B cell (primary cell): ENCODE measurements around the gene CRIM1. TPM values are rescaled to one million over a fixed set of nuclear protein-coding genes. Genes with fewer than 3 reads are reported as not detected.

Experiments
- ATAC-seq: fragments of 200-7000 bp; cut with Tn5 transposase; one replicate; pipeline ENCODE4 v1.10.0; 2021; ENCODE audit warnings: low read depth, mild to moderate bottlenecking, moderate number of reproducible peaks, moderate library complexity
- CTCF ChIA-PET: fragments of 350-600 bp; sonication (Branson Sonifier 250); formaldehyde crosslinking; loops from one replicate; lab custom pipeline; 2021; ENCODE audit warnings: antibody characterized with exemption, inconsistent platforms; lab: Charles Lee
- POLR2A ChIA-PET: fragments of 350-600 bp; sonication (Branson Sonifier 250); formaldehyde crosslinking; loops from one replicate; lab custom pipeline; 2021; ENCODE audit warnings: antibody characterized with exemption; lab: Charles Lee
- DNase-seq: peaks from one replicate; pipeline ENCODE4 v3.0.0; 2013
- H2AFZ ChIP-seq: 2 replicates; pipeline ENCODE4 v1.6.1; 2012; ENCODE audit warnings: mild to moderate bottlenecking, low read depth, low read length; ENCODE audit not compliant: insufficient read depth, poor library complexity, severe bottlenecking
- H3K27ac ChIP-seq, 2 donors: 1 replicate in 1 of 2; 2 replicates in 1 of 2; pipeline ENCODE4 v1.5.1; 2012 to 2013; ENCODE audit warnings: low read length in 2 of 2, mild to moderate bottlenecking in 2 of 2, moderate library complexity in 1 of 2
- H3K27me3 ChIP-seq, 4 experiments: fragments of 200-600 bp in 1 of 4; sonication (generic) in 1 of 4; replicated peaks in 1 of 4; 1 replicate in 2 of 4; 2 replicates in 2 of 4; pipeline versions ENCODE4 v1.6.1 to v1.7.0; 2013 to 2016; ENCODE audit warnings: low read length in 3 of 4, mild to moderate bottlenecking in 2 of 4, mixed read lengths in 1 of 4, moderate library complexity in 1 of 4; ENCODE audit not compliant: insufficient read depth in 4 of 4, control insufficient read depth in 3 of 4; ENCODE audit errors: control extremely low read depth in 1 of 4
- H3K36me3 ChIP-seq, 2 experiments: replicated peaks in 1 of 2; 1 replicate in 1 of 2; 2 replicates in 1 of 2; pipeline versions ENCODE4 v1.6.1 to v1.7.1; 2013; ENCODE audit warnings: low read length in 1 of 2; ENCODE audit not compliant: insufficient read depth in 2 of 2, control insufficient read depth in 1 of 2; ENCODE audit errors: control extremely low read depth in 1 of 2, extremely low read depth in 1 of 2
- H3K4me1 ChIP-seq, 2 donors: fragments of 200-600 bp in 1 of 2; sonication (generic) in 1 of 2; 1 replicate in 1 of 2; 2 replicates in 1 of 2; pipeline versions ENCODE4 v1.5.1 to v1.6.1; 2013 to 2017; ENCODE audit warnings: low read length in 2 of 2; ENCODE audit not compliant: control insufficient read depth in 2 of 2, insufficient read depth in 2 of 2
- H3K4me2 ChIP-seq: replicated peaks from 2 replicates; pipeline ENCODE3; 2012; ENCODE audit warnings: mild to moderate bottlenecking, low read depth, low read length; ENCODE audit not compliant: poor library complexity, severe bottlenecking
- H3K4me3 ChIP-seq, 5 experiments: fragments of 200-600 bp in 1 of 5; sonication (generic) in 1 of 5; 1 replicate in 3 of 5; 2 replicates in 2 of 5; pipeline versions ENCODE4 v1.5.1 to v1.7.0; 2011 to 2016; ENCODE audit warnings: low read length in 4 of 5, mild to moderate bottlenecking in 4 of 5, low read depth in 2 of 5, control low read depth in 1 of 5, moderate library complexity in 1 of 5; ENCODE audit not compliant: insufficient read depth in 1 of 5; ENCODE audit errors: control extremely low read depth in 1 of 5, extremely low read depth in 1 of 5
- H3K79me2 ChIP-seq: fragments of 200-600 bp; sonication (generic); one replicate; pipeline ENCODE4 v1.6.0; 2016; ENCODE audit warnings: low read length; ENCODE audit not compliant: control insufficient read depth, insufficient read depth
- H3K9ac ChIP-seq: fragments of 200-600 bp; sonication (generic); 2 replicates; pipeline ENCODE4 v1.6.1; 2017; ENCODE audit warnings: mild to moderate bottlenecking, low read length, moderate library complexity
- H3K9me3 ChIP-seq, 3 donors: one replicate each; pipeline versions ENCODE4 v1.6.1 to v1.7.1; 2013; ENCODE audit warnings: low read length in 2 of 3; ENCODE audit not compliant: control insufficient read depth in 2 of 3, insufficient read depth in 1 of 3; ENCODE audit errors: control extremely low read depth in 1 of 3
- H4K20me1 ChIP-seq: 2 replicates; pipeline ENCODE4 v1.6.0; 2012; ENCODE audit warnings: mild to moderate bottlenecking, low read length; ENCODE audit not compliant: insufficient read depth, control insufficient read depth, poor library complexity, severe bottlenecking
- H3K27ac Mint-ChIP-seq: one replicate; pipeline ENCODE4 v1.8.0; 2021; ENCODE audit warnings: mixed read lengths
- H3K27me3 Mint-ChIP-seq: one replicate; pipeline ENCODE4 v1.8.0; 2021; ENCODE audit warnings: mixed read lengths
- H3K4me1 Mint-ChIP-seq: one replicate; pipeline ENCODE4 v1.8.0; 2021; ENCODE audit warnings: mixed read lengths
- H3K4me3 Mint-ChIP-seq: one replicate; pipeline ENCODE4 v1.8.0; 2021; ENCODE audit warnings: mixed read lengths
- H3K9me3 Mint-ChIP-seq: one replicate; pipeline ENCODE4 v1.8.0; 2022; ENCODE audit warnings: mixed read lengths; ENCODE audit not compliant: insufficient read depth
- EZH2 ChIP-seq: IDR thresholded peaks from 2 replicates; pipeline ENCODE4 v1.6.1; 2012; ENCODE audit warnings: borderline replicate concordance, low read depth, mild to moderate bottlenecking, moderate library complexity, low read length; ENCODE audit not compliant: insufficient read depth, poor library complexity, severe bottlenecking
- WGBS: methylation state at CpG from one replicate; pipeline ENCODE4 v1.1.5; 2013; ENCODE audit warnings: missing lambda C conversion rate; ENCODE audit not compliant: insufficient coverage; 5-methylcytosine and 5-hydroxymethylcytosine counted together
- intact Hi-C: fragments of 100-400 bp; cut with micrococcal nuclease; formaldehyde crosslinking; loops from one replicate; pipeline ENCODE4 v1.10.0; 2022
- polyA plus RNA-seq: library from polyadenylated mRNA; depleted of rRNA; stranded (reverse); fragments of >200 nt; gene quantifications from 2 replicates; pipeline ENCODE4 v1.2.3, GENCODE V29; 2012
- total RNA-seq, 2 donors: library from RNA; stranded (reverse); fragments of 120-200 nt in 1 of 2; gene quantifications; 1 replicate in 1 of 2; 2 replicates in 1 of 2; pipeline versions ENCODE4 v1.2.3 to v1.2.4, GENCODE V29; 2013 to 2022
- TF ChIP-seq, protein P1 (sequence below): fragments of 200-600 bp; IDR thresholded peaks from one replicate; pipeline ENCODE4 v1.8.0; 2022; ENCODE audit warnings: antibody characterized with exemption, mild to moderate bottlenecking

Gene CRIM1
- total and polyA plus RNA-seq, 2 donors (not counting 1 experiment from before 2014, with no cell fraction given): 1.3 to 5.0 TPM

DNA sequence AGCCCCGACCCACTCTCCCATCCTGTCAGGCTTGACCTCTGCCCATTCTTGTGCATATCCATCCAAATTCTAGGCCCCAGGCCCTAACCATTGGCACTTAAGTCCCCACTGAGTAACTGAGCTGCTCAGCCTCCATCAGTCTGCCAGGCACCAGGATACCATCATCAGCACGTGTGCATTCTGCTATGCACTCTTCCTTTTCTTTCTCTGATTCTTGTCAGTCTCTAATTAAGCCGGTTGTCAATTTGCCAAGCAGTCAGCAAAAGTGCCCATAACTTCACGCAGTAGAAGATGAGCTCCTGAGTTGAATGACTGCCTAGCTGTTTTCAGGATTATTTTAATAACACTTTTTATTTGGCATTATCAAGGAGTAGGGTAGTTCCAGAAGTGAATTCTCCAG is 135.2 kb downstream of the CRIM1 start:
- H3K4me1 ChIP-seq: no peaks in the 10 kb centered on the region
- WGBS: 86% methylated on average over 2 of the region's 4 CpGs
- no peaks in the 10 kb centered on the region for H4K20me1 ChIP-seq
- H3K9me3 ChIP-seq: no peaks in the 10 kb centered on the region
- H2AFZ ChIP-seq: no peak overlapping the region
- H3K36me3 ChIP-seq: no peaks in the 10 kb centered on the region
- ChIA-PET POLR2A (no interaction called here), CTCF (no interaction called here)
- TF ChIP-seq, protein P1, sequence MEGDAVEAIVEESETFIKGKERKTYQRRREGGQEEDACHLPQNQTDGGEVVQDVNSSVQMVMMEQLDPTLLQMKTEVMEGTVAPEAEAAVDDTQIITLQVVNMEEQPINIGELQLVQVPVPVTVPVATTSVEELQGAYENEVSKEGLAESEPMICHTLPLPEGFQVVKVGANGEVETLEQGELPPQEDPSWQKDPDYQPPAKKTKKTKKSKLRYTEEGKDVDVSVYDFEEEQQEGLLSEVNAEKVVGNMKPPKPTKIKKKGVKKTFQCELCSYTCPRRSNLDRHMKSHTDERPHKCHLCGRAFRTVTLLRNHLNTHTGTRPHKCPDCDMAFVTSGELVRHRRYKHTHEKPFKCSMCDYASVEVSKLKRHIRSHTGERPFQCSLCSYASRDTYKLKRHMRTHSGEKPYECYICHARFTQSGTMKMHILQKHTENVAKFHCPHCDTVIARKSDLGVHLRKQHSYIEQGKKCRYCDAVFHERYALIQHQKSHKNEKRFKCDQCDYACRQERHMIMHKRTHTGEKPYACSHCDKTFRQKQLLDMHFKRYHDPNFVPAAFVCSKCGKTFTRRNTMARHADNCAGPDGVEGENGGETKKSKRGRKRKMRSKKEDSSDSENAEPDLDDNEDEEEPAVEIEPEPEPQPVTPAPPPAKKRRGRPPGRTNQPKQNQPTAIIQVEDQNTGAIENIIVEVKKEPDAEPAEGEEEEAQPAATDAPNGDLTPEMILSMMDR: no peak
- TF ChIP-seq EZH2: no peak
- Mint-ChIP-seq H3K4me3 (no peak overlapping the region), H3K27me3 (peaks cover 5% of the 10 kb centered on the region), H3K4me1 (no peaks in the 10 kb centered on the region), H3K9me3 (no peaks in the 10 kb centered on the region), H3K27ac (no peak overlapping the region)
- no peak overlapping the region for H3K4me2 ChIP-seq
- no peak overlapping the region for H3K27ac ChIP-seq
- DNase-seq: no peak
- H3K79me2 ChIP-seq: no peaks in the 10 kb centered on the region
- no peak overlapping the region for H3K4me3 ChIP-seq
- intact Hi-C loops: no loop called here
- ATAC-seq: no peak
- no peaks in the 10 kb centered on the region for H3K27me3 ChIP-seq
- H3K9ac ChIP-seq: no peak overlapping the region

DNA sequence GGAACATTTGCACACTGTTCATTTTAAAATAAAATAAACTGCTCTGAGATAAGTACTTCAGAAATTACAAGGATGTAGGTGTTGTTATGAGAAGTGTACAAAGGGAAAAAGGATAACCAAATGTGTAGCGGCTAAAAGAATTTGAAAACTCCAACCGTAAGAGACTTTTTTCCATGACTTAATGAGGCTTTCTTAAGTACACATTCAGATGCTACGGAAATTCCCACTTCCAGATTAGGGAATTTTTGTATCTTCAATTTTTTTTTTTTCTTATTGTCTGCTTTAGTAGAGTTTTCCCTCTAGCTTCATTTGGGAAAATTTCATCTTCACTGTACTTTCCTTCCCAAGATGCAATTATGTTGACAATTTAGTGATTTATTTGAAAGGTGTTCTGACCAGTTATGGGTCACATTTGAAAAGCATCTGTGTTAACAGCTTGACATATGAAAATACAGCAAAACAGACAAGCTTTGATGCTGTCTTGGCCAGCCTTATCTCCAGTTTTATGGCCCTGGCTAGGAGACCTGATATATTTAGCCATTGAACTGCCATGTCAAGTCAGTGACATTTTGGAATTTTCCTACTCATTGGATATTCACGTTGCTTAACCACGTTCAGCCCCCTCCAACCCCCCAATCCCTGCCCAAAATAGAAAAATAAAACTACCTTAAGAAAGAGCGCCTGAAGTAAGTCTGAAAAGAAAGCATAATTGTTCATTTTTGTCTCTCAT is 136.8 kb downstream of the CRIM1 start:
- WGBS: no CpG with 5 or more reads among the region's 6 CpGs
- Histone ChIP-seq H2AFZ (no peak overlapping the region), H3K27me3 (no peaks in the 10 kb centered on the region), H3K9me3 (no peaks in the 10 kb centered on the region), H3K36me3 (no peaks in the 10 kb centered on the region), H3K27ac (no peak overlapping the region), H3K9ac (no peak overlapping the region), H3K79me2 (no peaks in the 10 kb centered on the region), H4K20me1 (no peaks in the 10 kb centered on the region), H3K4me1 (no peaks in the 10 kb centered on the region), H3K4me3 (no peak overlapping the region), H3K4me2 (no peak overlapping the region)
- no peak for TF ChIP-seq EZH2
- TF ChIP-seq, protein P1: no peak
- ChIA-PET POLR2A (no interaction called here), CTCF (no interaction called here)
- ATAC-seq (no peak), DNase-seq (no peak)
- H3K9me3 Mint-ChIP-seq: no peaks in the 10 kb centered on the region
- no peak overlapping the region for H3K4me3 Mint-ChIP-seq
- no peaks in the 10 kb centered on the region for H3K4me1 Mint-ChIP-seq
- intact Hi-C loops: no loop called here
- H3K27me3 Mint-ChIP-seq: peaks cover 5% of the 10 kb centered on the region
- H3K27ac Mint-ChIP-seq: no peak overlapping the region
